Type B pancreatic cell (in vitro differentiated cells): ENCODE measurements around the gene TUBGCP3. TPM values are rescaled to one million over a fixed set of nuclear protein-coding genes. Genes with fewer than 3 reads are reported as not detected.

Experiments
- DNase-seq: peaks from one replicate; pipeline ENCODE4 v3.0.0; 2021; ENCODE audit warnings: mixed read lengths; ENCODE audit not compliant: unreplicated experiment; ENCODE audit errors: extremely low spot score
- H3K27ac Mint-ChIP-seq: 2 replicates; pipeline ENCODE4 v1.8.0; 2021; ENCODE audit warnings: mild to moderate bottlenecking, mixed read lengths
- H3K27me3 Mint-ChIP-seq: 2 replicates; pipeline ENCODE4 v1.8.0; 2021; ENCODE audit warnings: mixed read lengths
- H3K36me3 Mint-ChIP-seq: 2 replicates; pipeline ENCODE4 v1.8.0; 2021; ENCODE audit warnings: mixed read lengths
- H3K4me1 Mint-ChIP-seq: one replicate; pipeline ENCODE4 v1.8.0; 2021; ENCODE audit warnings: mixed read lengths; ENCODE audit not compliant: unreplicated experiment
- H3K4me3 Mint-ChIP-seq: 2 replicates; pipeline ENCODE4 v1.8.0; 2021; ENCODE audit warnings: mild to moderate bottlenecking, mixed read lengths
- H3K9me3 Mint-ChIP-seq: 2 replicates; pipeline ENCODE4 v1.8.0; 2021; ENCODE audit warnings: mixed read lengths
- CTCF ChIP-seq: fragments of 200-600 bp; sonication (generic); conservative IDR thresholded peaks from 2 replicates; pipeline ENCODE4 v1.5.0; 2021; ENCODE audit warnings: antibody characterized with exemption, mild to moderate bottlenecking
- total RNA-seq: library from RNA; stranded (reverse); gene quantifications from 2 replicates; pipeline ENCODE4 v1.2.1, GENCODE V29; 2021; ENCODE audit warnings: low replicate concordance

TUBGCP3 gene
- total RNA-seq, 1 donor from 2014 or later, result 34.0 TPM

DNA sequence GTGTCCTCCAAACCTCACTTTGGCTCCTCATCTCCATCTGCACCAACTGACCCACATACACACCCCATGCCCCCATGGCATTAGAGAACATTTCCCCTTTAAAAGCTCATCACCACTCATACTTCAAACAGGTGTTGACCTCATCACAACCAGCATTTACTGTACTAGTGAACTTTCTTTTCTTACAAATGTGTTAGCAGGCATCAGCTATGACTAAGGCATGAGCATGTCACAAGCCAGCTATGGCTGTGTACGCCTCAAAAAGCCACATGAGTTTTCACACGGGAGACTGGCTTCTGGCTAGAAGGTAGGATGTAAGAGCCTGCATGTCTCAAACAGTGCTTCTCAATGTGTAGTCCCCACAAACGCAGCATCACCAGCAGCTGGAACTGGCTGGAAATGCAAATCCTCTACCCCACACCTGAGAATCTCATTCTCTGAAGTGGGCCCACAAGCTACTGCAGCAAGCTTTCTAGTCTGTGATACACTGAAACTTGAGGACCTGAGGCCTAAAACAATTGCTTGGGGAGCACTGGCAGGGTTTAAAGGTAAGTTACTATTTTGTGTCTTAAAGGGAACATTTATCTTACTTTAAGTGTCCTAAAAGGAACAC is 66.8 kb downstream of the TUBGCP3 start:
- Mint-ChIP-seq H3K27me3 (no peaks in the 10 kb centered on the region), H3K36me3 (peaks cover 8% of the 10 kb centered on the region), H3K4me1 (no peaks in the 10 kb centered on the region), H3K9me3 (no peaks in the 10 kb centered on the region), H3K27ac (no peak overlapping the region), H3K4me3 (no peak overlapping the region)
- TF ChIP-seq CTCF, result no peak
- no peak for DNase-seq

DNA sequence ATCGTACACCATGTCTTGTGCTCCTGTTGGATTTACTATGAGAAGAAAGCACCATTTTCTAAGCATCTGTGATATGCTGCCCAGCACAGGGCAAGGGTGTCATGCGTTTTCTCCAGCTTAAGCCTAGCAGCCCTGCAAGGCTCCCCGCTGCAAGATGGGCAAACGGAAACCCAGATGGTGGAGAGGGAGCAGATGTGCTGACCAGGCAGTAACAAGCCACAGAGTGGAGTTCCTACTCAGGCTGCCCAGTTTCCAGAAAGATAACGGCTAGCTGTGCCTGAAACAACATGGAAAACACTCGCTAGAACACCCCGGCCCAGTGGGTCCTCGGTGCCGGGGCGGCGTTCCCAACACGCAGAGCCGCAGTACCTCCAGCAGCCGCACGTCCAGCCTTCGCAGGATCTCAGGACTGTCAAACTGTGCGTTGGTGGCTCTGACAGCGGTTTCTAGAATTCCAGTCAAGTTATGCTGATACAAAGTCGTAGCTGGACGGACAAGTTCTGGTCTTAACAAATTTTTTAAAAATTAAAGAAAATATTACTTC is 68.4 kb downstream of the TUBGCP3 start:
- Mint-ChIP-seq H3K36me3 (peaks cover 9% of the 10 kb centered on the region), H3K4me3 (no peak overlapping the region), H3K27me3 (no peaks in the 10 kb centered on the region), H3K27ac (no peak overlapping the region), H3K9me3 (no peaks in the 10 kb centered on the region), H3K4me1 (no peaks in the 10 kb centered on the region)
- TF ChIP-seq CTCF, result no peak
- no peak for DNase-seq

GRCh38 chr13:112516218-112516617 is 71.7 kb downstream of the TUBGCP3 start:
- Mint-ChIP-seq H3K27me3 (no peaks in the 10 kb centered on the region), H3K4me3 (no peak overlapping the region), H3K9me3 (no peaks in the 10 kb centered on the region), H3K36me3 (peaks cover 9% of the 10 kb centered on the region), H3K27ac (no peak overlapping the region), H3K4me1 (no peaks in the 10 kb centered on the region)
- TF ChIP-seq CTCF, result no peak
- no peak for DNase-seq

- H3K9me3 Mint-ChIP-seq, result no peaks in the 10 kb centered on the region
- H3K36me3 Mint-ChIP-seq, result peaks cover 8% of the 10 kb centered on the region
- H3K4me3 Mint-ChIP-seq, result no peak overlapping the region
- no peak for TF ChIP-seq CTCF
- no peak overlapping the region for H3K27ac Mint-ChIP-seq
- H3K27me3 Mint-ChIP-seq, result no peaks in the 10 kb centered on the region
- H3K4me1 Mint-ChIP-seq, result peaks cover 10% of the 10 kb centered on the region
- no peak for DNase-seq
Measured at GRCh38 chr13:112513761-112514160, 74.2 kb downstream of the TUBGCP3 start.

GRCh38 chr13:112510987-112511685 is 76.8 kb downstream of the TUBGCP3 start:
- peaks cover 10% of the 10 kb centered on the region for H3K4me1 Mint-ChIP-seq
- TF ChIP-seq CTCF, result no peak
- DNase-seq, result no peak
- H3K4me3 Mint-ChIP-seq, result no peak overlapping the region
- H3K27me3 Mint-ChIP-seq, result no peaks in the 10 kb centered on the region
- peaks cover 14% of the 10 kb centered on the region for H3K36me3 Mint-ChIP-seq
- H3K9me3 Mint-ChIP-seq, result no peaks in the 10 kb centered on the region
- no peak overlapping the region for H3K27ac Mint-ChIP-seq
